Left colon (tissue), 2 donors: ENCODE data around the gene GATD1. TPM values are rescaled to one million over a fixed set of nuclear protein-coding genes. Genes with fewer than 3 reads are reported as not detected.

Source experiments
- ATAC-seq: fragments of 200-7000 bp; cut with Tn5 transposase; one replicate; pipeline ENCODE4 v1.9.1; 2020; ENCODE audit warnings: mild to moderate bottlenecking, moderate library complexity
- DNase-seq, 2 donors: peaks; one replicate each; pipeline ENCODE4 v3.0.0-alpha.2; 2020
- intact Hi-C, 2 donors: fragments of 100-400 bp; cut with DNase I in 1 of 2; cut with micrococcal nuclease in 1 of 2; formaldehyde crosslinking; loops; one replicate each; pipeline versions ENCODE4 v1.11.2 to v1.14.0; 2022; cut with DNase I, micrococcal nuclease
- total RNA-seq, 2 donors: library from RNA; stranded (reverse); fragmentation: NEBNext Ultra II Directional; extraction: Animal tissue kit (Norgen Biotek cat#: 25700); gene quantifications; one replicate each; pipeline ENCODE4 v1.2.1, GENCODE V29; 2021
- donor health status: DM: no; HTN: no; CAD: no.
- donor health status: DM: yes; HTN: yes; CAD: no.

The GATD1 gene
- total RNA-seq, 2 donors from 2014 or later = 49.2 to 60.2 TPM

GRCh38 chr11:767238-767637 lies 10.0 kb downstream of the GATD1 start:
- intact Hi-C loops = no loop called here
- no peak for ATAC-seq
- no peak for DNase-seq

- ATAC-seq = no peak
- intact Hi-C loops = no loop called here
- DNase-seq = no peak
Observed at GRCh38 chr11:766936-767210, 10.4 kb downstream of the GATD1 start.

- DNase-seq (no peak), ATAC-seq (peak; percentile 14)
- intact Hi-C loops = no loop called here
Observed at GRCh38 chr11:766106-766935, 11.0 kb downstream of the GATD1 start.

GRCh38 chr11:765802-766091 lies 11.5 kb downstream of the GATD1 start:
- DNase-seq (no peak), ATAC-seq (no peak)
- intact Hi-C loops = no loop called here

GRCh38 chr11:765025-765801 lies 12.1 kb downstream of the GATD1 start:
- DNase-seq (peak; percentile 52 to 67), ATAC-seq (peak; percentile 30)
- intact Hi-C loops = no loop called here

- intact Hi-C loops = no loop called here
- ATAC-seq (no peak), DNase-seq (no peak)
Observed at GRCh38 chr11:764322-765024, 12.8 kb downstream of the GATD1 start.

- ATAC-seq (peak; percentile 5), DNase-seq (no peak)
- intact Hi-C loops = no loop called here
Observed at GRCh38 chr11:763549-764321, 13.6 kb downstream of the GATD1 start.

- DNase-seq (peak; percentile 69 to 72), ATAC-seq (peak; percentile 76)
- intact Hi-C loops = no loop called here
Observed at GRCh38 chr11:763073-763463, 14.2 kb downstream of the GATD1 start.

- peak; percentile 64 for ATAC-seq
- peak; percentile 50 to 59 for DNase-seq
- intact Hi-C loops = no loop called here
Observed at GRCh38 chr11:762421-763072, 14.7 kb downstream of the GATD1 start.

GRCh38 chr11:761526-762108 lies 15.7 kb downstream of the GATD1 start:
- DNase-seq = no peak
- intact Hi-C loops = no loop called here
- no peak for ATAC-seq

- intact Hi-C loops = no loop called here
- no peak for ATAC-seq
Observed at GRCh38 chr11:760236-760635, 17.1 kb downstream of the GATD1 start.

GRCh38 chr11:749731-750130 lies 27.6 kb downstream of the GATD1 start:
- ATAC-seq (no peak), DNase-seq (no peak)
- intact Hi-C loops = no loop called here

More at GRCh38 chr11:760236-760635, 17.1 kb downstream of the GATD1 start:
- DNase-seq = no peak

GRCh38 chr11:748007-748359 lies 29.3 kb downstream of the GATD1 start:
- ATAC-seq (peak; percentile 21), DNase-seq (peak in 1 of 2 donors; percentile 27)
- intact Hi-C loops = no loop called here

- ATAC-seq (peak; percentile 97), DNase-seq (peak; percentile 89 to 93)
- intact Hi-C loops = no loop called here
Observed at GRCh38 chr11:747158-748006, 29.9 kb downstream of the GATD1 start, which contains the start of gene TALDO1. Gene TALDO1, plus strand, starts transcription at chr11:747464. Its CDS starts 18 bp downstream, at chr11:747482.

GRCh38 chr11:746289-747157 lies 30.8 kb downstream of the GATD1 start:
- peak; percentile 26 for ATAC-seq
- no peak for DNase-seq
- intact Hi-C loops = no loop called here

- intact Hi-C loops = no loop called here
- no peak for DNase-seq
- ATAC-seq = no peak
Observed at GRCh38 chr11:745428-745827, 31.9 kb downstream of the GATD1 start.
